NT2/D1 (cell line): ENCODE data around the gene ACLY.

Source experiments
- SUZ12 ChIP-seq: IDR thresholded peaks from 2 replicates; pipeline ENCODE4 v1.6.1; 2011; ENCODE audit not compliant: insufficient read length, insufficient read depth; ENCODE audit errors: extremely low read depth
- YY1 ChIP-seq: IDR thresholded peaks from 2 replicates; pipeline ENCODE4 v1.6.1; 2011; ENCODE audit not compliant: insufficient read length, insufficient read depth
- ZNF274 ChIP-seq: IDR thresholded peaks from 2 replicates; pipeline ENCODE4 v1.6.1; 2011; ENCODE audit warnings: mild to moderate bottlenecking, low read depth, low read length

GRCh38 chr17:41957869-41958439 is 39.2 kb upstream of the ACLY start:
- TF ChIP-seq YY1 (no peak), SUZ12 (no peak), ZNF274 (no peak)
